ENCODE data around the gene ZNF808.
"Not testable (repeated sequence)": the region's sequence is repeated elsewhere in the genome, so short reads cannot be mapped to it uniquely, and the experiment has no call there.

ZNF808 gene

GRCh38 chr19:52500474-52500873, 27.0 kb upstream of the ZNF808 start:
- H2BK120ac ChIP-seq (ENCODE audit: low read depth, low read length); H3K4ac ChIP-seq (ENCODE audit: low read depth in 1 of 2, low read length in 2 of 2); H3K79me1 ChIP-seq (replicated peaks; ENCODE audit: low read length, poor library complexity, severe bottlenecking); H4K91ac ChIP-seq (ENCODE audit: low read length); H3K4me1 ChIP-seq (ENCODE audit: control insufficient read depth, insufficient read depth, low read depth, low read length); H2BK5ac ChIP-seq (ENCODE audit: low read depth, low read length, poor library complexity, severe bottlenecking); H3K23ac ChIP-seq (ENCODE audit: low read length in 2 of 2); H3K9ac ChIP-seq (ENCODE audit: low read length); H4K8ac ChIP-seq (ENCODE audit: low read length); H3K4me3 ChIP-seq (ENCODE audit: insufficient read depth in 1 of 2, low read depth in 1 of 2, low read length in 2 of 2); H2BK15ac ChIP-seq (ENCODE audit: low read depth, poor library complexity, severe bottlenecking); H2BK12ac ChIP-seq (ENCODE audit: low read length in 2 of 2); H3K18ac ChIP-seq (ENCODE audit: low read depth in 1 of 2, low read length in 2 of 2); H3K27me3 ChIP-seq (ENCODE audit: control insufficient read depth in 1 of 2, insufficient read depth in 1 of 2, low read length in 2 of 2); H2AFZ ChIP-seq (ENCODE audit: low read depth, low read length); H3K14ac ChIP-seq (ENCODE audit: low read length in 2 of 2); DNase-seq; H3K27ac ChIP-seq (ENCODE audit: low read length, poor library complexity, severe bottlenecking); H2AK5ac ChIP-seq (ENCODE audit: low read length, severe bottlenecking); H3K4me2 ChIP-seq (ENCODE audit: low read length, poor library complexity, severe bottlenecking): not testable (repeated sequence)
- H3K9me3 ChIP-seq (ENCODE audit: control insufficient read depth, low read length) = peaks cover 44% of the 10 kb centered on the region
- peaks cover 2 to 16% of the 10 kb centered on the region in 2 experiments for H3K36me3 ChIP-seq (ENCODE audit: control insufficient read depth in 1 of 2, insufficient read depth in 2 of 2, low read depth in 1 of 2, low read length in 2 of 2)
- WGBS = 27% methylated on average over 3 of the region's 3 CpGs

GRCh38 chr19:52500991-52501390, 26.5 kb upstream of the ZNF808 start:
- not testable (repeated sequence) for DNase-seq; H3K27me3 ChIP-seq (ENCODE audit: control insufficient read depth in 1 of 2, insufficient read depth in 1 of 2, low read length in 2 of 2); H2BK120ac ChIP-seq (ENCODE audit: low read depth, low read length); H3K9ac ChIP-seq (ENCODE audit: low read length); H3K79me1 ChIP-seq (replicated peaks; ENCODE audit: low read length, poor library complexity, severe bottlenecking); H4K91ac ChIP-seq (ENCODE audit: low read length); H2AFZ ChIP-seq (ENCODE audit: low read depth, low read length); H3K4me1 ChIP-seq (ENCODE audit: control insufficient read depth, insufficient read depth, low read depth, low read length); H2AK5ac ChIP-seq (ENCODE audit: low read length, severe bottlenecking); H3K4me2 ChIP-seq (ENCODE audit: low read length, poor library complexity, severe bottlenecking); H2BK12ac ChIP-seq (ENCODE audit: low read length in 2 of 2); H3K14ac ChIP-seq (ENCODE audit: low read length in 2 of 2); H3K23ac ChIP-seq (ENCODE audit: low read length in 2 of 2); H3K27ac ChIP-seq (ENCODE audit: low read length, poor library complexity, severe bottlenecking); H3K4me3 ChIP-seq (ENCODE audit: insufficient read depth in 1 of 2, low read depth in 1 of 2, low read length in 2 of 2); H4K8ac ChIP-seq (ENCODE audit: low read length); H3K4ac ChIP-seq (ENCODE audit: low read depth in 1 of 2, low read length in 2 of 2); H3K18ac ChIP-seq (ENCODE audit: low read depth in 1 of 2, low read length in 2 of 2); H2BK5ac ChIP-seq (ENCODE audit: low read depth, low read length, poor library complexity, severe bottlenecking); H2BK15ac ChIP-seq (ENCODE audit: low read depth, poor library complexity, severe bottlenecking)
- H3K36me3 ChIP-seq (ENCODE audit: control insufficient read depth in 1 of 2, insufficient read depth in 2 of 2, low read depth in 1 of 2, low read length in 2 of 2) = peaks cover under 1 to 21% of the 10 kb centered on the region in 2 experiments
- WGBS = 78% methylated on average over 12 of the region's 12 CpGs
- peaks cover 46% of the 10 kb centered on the region for H3K9me3 ChIP-seq (ENCODE audit: control insufficient read depth, low read length)

- H3K4ac ChIP-seq (ENCODE audit: low read depth in 1 of 2, low read length in 2 of 2) = no peak overlapping the region
- no peak overlapping the region for H3K18ac ChIP-seq (ENCODE audit: low read depth in 1 of 2, low read length in 2 of 2)
- H3K14ac ChIP-seq (ENCODE audit: low read length in 2 of 2) = no peak overlapping the region
- H4K8ac ChIP-seq (ENCODE audit: low read length) = no peak overlapping the region
- H3K4me2 ChIP-seq (ENCODE audit: low read length, poor library complexity, severe bottlenecking) = no peak overlapping the region
- no peak overlapping the region for H2BK12ac ChIP-seq (ENCODE audit: low read length in 2 of 2)
- no peak overlapping the region for H4K91ac ChIP-seq (ENCODE audit: low read length)
- no peaks in the 10 kb centered on the region for H3K4me1 ChIP-seq (ENCODE audit: control insufficient read depth, insufficient read depth, low read depth, low read length)
- H3K9ac ChIP-seq (ENCODE audit: low read length) = no peak overlapping the region
- H3K9me3 ChIP-seq (ENCODE audit: control insufficient read depth, low read length) = peaks cover 63% of the 10 kb centered on the region
- H3K79me1 ChIP-seq (replicated peaks; ENCODE audit: low read length, poor library complexity, severe bottlenecking) = no peaks in the 10 kb centered on the region
- H2BK5ac ChIP-seq (ENCODE audit: low read depth, low read length, poor library complexity, severe bottlenecking) = no peak overlapping the region
- no peak overlapping the region for H2AFZ ChIP-seq (ENCODE audit: low read depth, low read length)
- no peak overlapping the region for H3K23ac ChIP-seq (ENCODE audit: low read length in 2 of 2)
- WGBS = 86% methylated on average over 5 of the region's 5 CpGs
- H2BK15ac ChIP-seq (ENCODE audit: low read depth, poor library complexity, severe bottlenecking) = no peak overlapping the region
- no peak overlapping the region for H2AK5ac ChIP-seq (ENCODE audit: low read length, severe bottlenecking)
- H3K4me3 ChIP-seq (ENCODE audit: insufficient read depth in 1 of 2, low read depth in 1 of 2, low read length in 2 of 2) = no peak overlapping the region
- H3K36me3 ChIP-seq (ENCODE audit: control insufficient read depth in 1 of 2, insufficient read depth in 2 of 2, low read depth in 1 of 2, low read length in 2 of 2) = peaks cover 2 to 35% of the 10 kb centered on the region in 2 experiments
- H3K27me3 ChIP-seq (ENCODE audit: control insufficient read depth in 1 of 2, insufficient read depth in 1 of 2, low read length in 2 of 2) = no peaks in the 10 kb centered on the region
- DNase-seq = no peak
- no peak overlapping the region for H3K27ac ChIP-seq (ENCODE audit: low read length, poor library complexity, severe bottlenecking)
- no peak overlapping the region for H2BK120ac ChIP-seq (ENCODE audit: low read depth, low read length)
These were observed 20.2 kb upstream of the ZNF808 start for GRCh38 chr19:52507266-52507665.

- no peak overlapping the region for H3K4me3 ChIP-seq (ENCODE audit: insufficient read depth in 1 of 2, low read depth in 1 of 2, low read length in 2 of 2)
- H2BK15ac ChIP-seq (ENCODE audit: low read depth, poor library complexity, severe bottlenecking) = no peak overlapping the region
- H3K4me2 ChIP-seq (ENCODE audit: low read length, poor library complexity, severe bottlenecking) = no peak overlapping the region
- H3K23ac ChIP-seq (ENCODE audit: low read length in 2 of 2) = no peak overlapping the region
- no peaks in the 10 kb centered on the region for H3K4me1 ChIP-seq (ENCODE audit: control insufficient read depth, insufficient read depth, low read depth, low read length)
- 76% methylated on average over 5 of the region's 5 CpGs for WGBS
- no peak overlapping the region for H3K4ac ChIP-seq (ENCODE audit: low read depth in 1 of 2, low read length in 2 of 2)
- H2AK5ac ChIP-seq (ENCODE audit: low read length, severe bottlenecking) = no peak overlapping the region
- no peak overlapping the region for H3K27ac ChIP-seq (ENCODE audit: low read length, poor library complexity, severe bottlenecking)
- no peak overlapping the region for H3K14ac ChIP-seq (ENCODE audit: low read length in 2 of 2)
- no peak overlapping the region for H4K91ac ChIP-seq (ENCODE audit: low read length)
- H3K36me3 ChIP-seq (ENCODE audit: control insufficient read depth in 1 of 2, insufficient read depth in 2 of 2, low read depth in 1 of 2, low read length in 2 of 2) = peaks cover 0 to 12% of the 10 kb centered on the region in 2 experiments
- H3K18ac ChIP-seq (ENCODE audit: low read depth in 1 of 2, low read length in 2 of 2) = no peak overlapping the region
- H2BK12ac ChIP-seq (ENCODE audit: low read length in 2 of 2) = no peak overlapping the region
- H3K9ac ChIP-seq (ENCODE audit: low read length) = no peak overlapping the region
- H3K79me1 ChIP-seq (replicated peaks; ENCODE audit: low read length, poor library complexity, severe bottlenecking) = no peaks in the 10 kb centered on the region
- H2BK120ac ChIP-seq (ENCODE audit: low read depth, low read length) = no peak overlapping the region
- no peak for DNase-seq
- no peak overlapping the region for H2AFZ ChIP-seq (ENCODE audit: low read depth, low read length)
- H2BK5ac ChIP-seq (ENCODE audit: low read depth, low read length, poor library complexity, severe bottlenecking) = no peak overlapping the region
- peaks cover 55% of the 10 kb centered on the region for H3K9me3 ChIP-seq (ENCODE audit: control insufficient read depth, low read length)
- no peaks in the 10 kb centered on the region for H3K27me3 ChIP-seq (ENCODE audit: control insufficient read depth in 1 of 2, insufficient read depth in 1 of 2, low read length in 2 of 2)
- no peak overlapping the region for H4K8ac ChIP-seq (ENCODE audit: low read length)
These were observed 11.3 kb upstream of the ZNF808 start for GRCh38 chr19:52516191-52516590.
